Fibroblast of pulmonary artery (primary cell): Measurements from ENCODE around the gene SNN.

ENCODE experiments used
- DNase-seq: peaks from one replicate; pipeline ENCODE4 v3.0.0-alpha.2; 2010; ENCODE audit warnings: low read depth
- H3K4me3 ChIP-seq: replicated peaks from 2 replicates; pipeline ENCODE4 v1.5.1; 2011; ENCODE audit warnings: low read depth, mild to moderate bottlenecking, control low read depth, low read length, moderate library complexity
- CTCF ChIP-seq: IDR thresholded peaks from 2 replicates; pipeline ENCODE4 v1.5.1; 2011; ENCODE audit warnings: mild to moderate bottlenecking, control low read depth, low read length, inconsistent platforms; ENCODE audit errors: missing control alignments

The SNN gene

DNA sequence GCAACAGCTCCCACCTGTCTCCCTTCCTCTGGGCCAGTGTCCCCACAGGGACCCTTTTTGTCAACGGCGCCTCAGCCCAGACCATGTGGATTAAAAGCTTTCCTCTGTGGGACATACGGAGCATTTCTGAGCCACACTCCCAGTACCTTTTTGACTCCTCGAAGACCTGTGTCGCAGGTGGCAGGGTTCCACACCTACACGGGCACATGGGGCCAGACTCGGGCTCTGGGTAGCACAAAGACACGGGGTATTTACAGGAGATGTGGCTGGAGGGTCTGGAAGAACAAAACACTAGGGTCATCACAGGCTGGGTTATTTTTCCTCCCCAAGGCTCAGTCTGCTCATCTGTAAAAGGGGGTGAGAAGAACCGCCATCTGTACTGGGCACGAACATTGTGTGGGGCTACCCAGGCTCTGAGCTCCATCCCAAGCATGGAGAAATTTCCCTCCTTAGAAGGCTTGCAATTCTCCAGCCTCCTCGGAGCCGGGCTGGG lies 32.5 kb upstream of the SNN start:
- no peak for TF ChIP-seq CTCF
- H3K4me3 ChIP-seq: no peak overlapping the region
- DNase-seq: no peak

DNA sequence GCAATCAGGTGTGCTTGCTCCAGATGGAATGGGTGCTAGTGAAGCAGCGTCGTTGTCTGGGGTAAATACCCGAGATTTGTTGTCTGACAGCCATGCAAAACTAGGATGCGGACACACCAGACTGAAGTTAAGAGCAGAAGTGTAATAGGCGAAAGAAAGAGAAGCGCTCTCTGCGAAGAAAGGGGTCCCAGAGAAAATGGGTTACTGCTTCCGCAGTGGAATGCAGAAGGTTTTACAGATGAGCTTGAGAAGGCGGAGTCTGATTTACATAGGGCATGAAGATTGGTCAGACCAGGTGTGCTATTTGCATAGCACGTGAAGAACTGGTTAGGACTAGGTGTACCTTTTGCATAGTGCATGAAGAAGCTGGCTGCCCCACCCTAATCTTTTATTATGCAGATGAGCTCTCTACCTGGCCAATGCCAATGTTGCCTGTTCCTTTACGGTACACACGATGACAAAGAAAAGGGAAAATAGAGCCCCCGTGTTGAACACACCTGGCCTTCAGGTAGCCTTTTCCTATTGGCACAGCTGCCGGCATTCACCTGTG lies 32.0 kb upstream of the SNN start:
- no peak overlapping the region for H3K4me3 ChIP-seq
- DNase-seq: no peak
- no peak for TF ChIP-seq CTCF

DNA sequence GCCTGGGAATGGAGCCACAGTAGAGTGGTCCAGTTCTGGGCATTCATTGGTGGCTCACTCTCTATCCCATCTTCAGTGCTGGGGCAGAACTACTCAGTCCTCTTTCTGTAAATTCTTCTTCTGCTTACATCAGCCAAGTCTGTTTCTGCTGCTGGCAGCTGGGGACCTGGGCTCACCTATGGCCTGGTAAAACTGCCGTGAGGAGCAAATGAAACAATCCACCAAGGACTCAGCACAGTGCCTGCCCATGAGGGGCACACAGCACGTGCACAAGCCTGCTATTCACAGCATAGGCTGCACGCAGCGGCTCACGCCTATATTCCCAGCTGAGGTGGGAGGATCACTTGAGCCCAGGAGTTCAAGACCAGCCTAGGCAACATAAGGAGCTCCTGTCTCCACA lies 30.9 kb upstream of the SNN start:
- no peak overlapping the region for H3K4me3 ChIP-seq
- no peak for DNase-seq
- TF ChIP-seq CTCF: no peak

DNA sequence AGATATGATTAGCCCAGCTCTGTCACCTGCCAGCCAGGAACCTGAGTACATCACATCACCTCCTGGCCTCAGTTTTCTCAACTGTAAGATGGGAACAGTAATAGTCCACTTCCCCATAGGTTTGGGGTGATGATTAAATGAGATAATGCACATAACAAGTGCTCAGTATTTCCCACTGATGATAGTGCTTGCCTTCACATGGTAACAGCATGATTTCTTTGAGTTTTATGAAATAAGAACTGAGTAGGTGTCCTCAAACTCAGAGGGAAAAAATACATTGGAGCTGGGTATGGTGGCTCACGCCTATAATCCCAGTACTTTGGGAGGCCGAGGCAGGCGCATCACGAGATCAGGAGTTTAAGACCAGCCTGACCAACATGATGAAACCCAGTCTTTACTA lies 30.1 kb upstream of the SNN start:
- H3K4me3 ChIP-seq: no peak overlapping the region
- no peak for DNase-seq
- TF ChIP-seq CTCF: no peak

- DNase-seq: no peak
- no peak overlapping the region for H3K4me3 ChIP-seq
- TF ChIP-seq CTCF: no peak
These were observed 29.2 kb upstream of the SNN start for GRCh38 chr16:11639008-11639562.

GRCh38 chr16:11639925-11640899 lies 28.0 kb upstream of the SNN start:
- H3K4me3 ChIP-seq: no peak overlapping the region
- TF ChIP-seq CTCF: no peak
- DNase-seq: peak; percentile 100
